Measurements from ENCODE around the gene MAMLD1.

The MAMLD1 gene

GRCh38 chrX:150537851-150538250 lies 174.7 kb downstream of the MAMLD1 start:
- no peak for DNase-seq

DNA sequence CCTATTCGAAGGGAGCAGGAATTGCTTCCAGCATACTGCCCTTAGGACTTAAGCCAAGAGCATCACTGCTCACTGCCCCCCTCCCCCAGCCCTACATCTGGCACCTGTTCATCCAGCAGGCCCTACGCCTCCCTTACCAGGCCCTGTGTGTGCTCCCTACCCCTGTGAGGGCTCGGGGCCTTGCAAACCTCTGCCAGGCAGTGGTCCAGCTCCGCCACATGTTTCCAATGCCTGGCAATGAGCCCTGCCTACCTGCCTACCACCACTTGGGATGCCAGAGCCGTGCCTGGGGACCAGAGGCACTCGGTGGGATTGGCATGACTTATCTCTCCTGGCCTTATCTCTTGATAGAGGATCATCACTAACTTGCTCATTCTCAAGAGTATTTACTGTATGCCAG lies 177.8 kb downstream of the MAMLD1 start:
- no peak for DNase-seq

DNA sequence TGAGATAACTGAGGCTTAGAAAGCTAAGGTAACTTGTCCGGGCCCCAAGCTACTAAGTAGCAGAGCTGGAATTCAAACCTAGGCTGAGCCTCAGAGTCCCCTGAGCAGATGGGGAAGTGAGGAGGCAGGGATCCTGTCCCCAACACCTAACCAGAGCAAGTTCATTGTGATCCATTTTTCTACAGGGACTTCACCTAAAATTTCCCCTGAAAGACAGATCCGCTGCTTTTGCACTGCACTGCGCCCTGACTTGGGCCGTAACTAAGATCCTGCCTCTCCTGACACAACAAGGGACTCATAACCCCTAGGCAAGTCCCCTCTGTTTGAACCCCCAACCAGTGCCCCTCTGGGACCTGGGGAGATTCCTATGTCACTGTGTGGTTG lies 179.7 kb downstream of the MAMLD1 start:
- no peak for DNase-seq

- DNase-seq = no peak
Observed at GRCh38 chrX:150543230-150544155, 180.4 kb downstream of the MAMLD1 start.

- no peak for DNase-seq
Observed at GRCh38 chrX:150544222-150544787, 181.2 kb downstream of the MAMLD1 start.

DNA sequence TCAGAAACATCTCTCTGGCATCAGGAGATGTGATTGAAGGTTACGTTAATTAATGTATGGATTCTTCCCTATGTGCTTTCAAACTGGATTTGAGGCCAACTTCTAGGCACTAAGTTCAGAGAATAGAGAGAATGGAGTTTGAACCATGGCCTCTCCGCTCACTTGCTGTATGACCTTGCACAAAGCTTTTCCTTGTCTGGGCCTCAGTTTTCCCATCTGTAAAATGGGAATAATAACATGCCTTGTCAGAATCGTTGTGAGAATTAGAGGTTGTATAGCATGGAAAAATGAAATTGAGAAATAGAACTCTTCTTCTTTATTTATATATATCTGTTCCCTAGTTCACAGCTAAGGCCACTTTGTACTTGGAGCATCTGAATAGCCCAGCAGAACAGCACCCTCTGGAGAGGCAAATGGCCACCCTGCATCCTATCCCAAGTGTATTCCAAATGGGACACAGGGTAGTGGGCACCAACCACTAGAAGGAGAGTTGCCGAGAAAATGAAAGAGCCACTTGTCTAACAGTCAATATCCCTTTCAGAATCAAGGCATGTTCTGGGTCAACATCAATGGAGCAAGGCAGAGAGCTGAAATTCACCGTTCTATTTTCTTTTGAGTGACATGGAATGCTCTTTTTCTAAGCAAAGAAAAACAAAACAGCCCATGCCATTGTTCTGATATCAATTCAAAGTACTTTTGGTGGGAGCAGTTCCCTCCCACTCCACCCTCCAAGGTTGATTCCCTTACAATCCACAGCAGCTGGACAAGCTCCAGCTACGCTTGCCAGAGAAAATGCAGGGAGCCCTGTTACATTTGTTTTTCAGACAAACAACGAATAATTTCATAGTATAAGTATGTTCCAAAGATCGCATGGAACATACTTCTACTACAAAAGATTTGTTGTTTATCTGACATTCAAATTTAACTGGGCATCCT lies 182.0 kb downstream of the MAMLD1 start:
- no peak for DNase-seq

- DNase-seq = no peak
Observed at GRCh38 chrX:150546711-150547153, 183.6 kb downstream of the MAMLD1 start.

- DNase-seq = no peak
Observed at GRCh38 chrX:150547375-150548115, 184.4 kb downstream of the MAMLD1 start.

DNA sequence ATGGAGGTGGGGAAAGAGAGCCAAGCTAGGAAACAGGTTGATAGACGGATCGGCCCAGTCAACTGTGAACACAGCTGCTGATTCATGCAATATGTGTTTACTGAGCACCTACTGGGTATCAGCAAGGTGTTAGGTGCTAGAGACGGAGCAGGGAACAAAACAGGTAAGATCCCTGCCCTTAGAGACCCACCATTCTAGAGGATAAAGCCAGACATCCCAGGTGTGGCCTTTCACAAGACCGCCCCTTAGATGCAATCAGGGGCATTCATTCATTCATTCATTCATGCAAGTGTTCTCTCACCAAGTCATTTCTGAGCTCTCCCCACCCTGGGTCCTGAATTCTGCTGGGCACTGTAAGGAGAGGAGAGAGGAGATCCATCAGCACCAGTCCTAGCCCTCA lies 185.1 kb downstream of the MAMLD1 start:
- DNase-seq = no peak

GRCh38 chrX:150548684-150549083 lies 185.6 kb downstream of the MAMLD1 start:
- DNase-seq = no peak

GRCh38 chrX:150551963-150552362 lies 188.8 kb downstream of the MAMLD1 start:
- DNase-seq = no peak

- DNase-seq = no peak
Observed at GRCh38 chrX:150558424-150558823, 195.3 kb downstream of the MAMLD1 start.
